Measurements from ENCODE around the gene ASAP2.

The ASAP2 gene

DNA sequence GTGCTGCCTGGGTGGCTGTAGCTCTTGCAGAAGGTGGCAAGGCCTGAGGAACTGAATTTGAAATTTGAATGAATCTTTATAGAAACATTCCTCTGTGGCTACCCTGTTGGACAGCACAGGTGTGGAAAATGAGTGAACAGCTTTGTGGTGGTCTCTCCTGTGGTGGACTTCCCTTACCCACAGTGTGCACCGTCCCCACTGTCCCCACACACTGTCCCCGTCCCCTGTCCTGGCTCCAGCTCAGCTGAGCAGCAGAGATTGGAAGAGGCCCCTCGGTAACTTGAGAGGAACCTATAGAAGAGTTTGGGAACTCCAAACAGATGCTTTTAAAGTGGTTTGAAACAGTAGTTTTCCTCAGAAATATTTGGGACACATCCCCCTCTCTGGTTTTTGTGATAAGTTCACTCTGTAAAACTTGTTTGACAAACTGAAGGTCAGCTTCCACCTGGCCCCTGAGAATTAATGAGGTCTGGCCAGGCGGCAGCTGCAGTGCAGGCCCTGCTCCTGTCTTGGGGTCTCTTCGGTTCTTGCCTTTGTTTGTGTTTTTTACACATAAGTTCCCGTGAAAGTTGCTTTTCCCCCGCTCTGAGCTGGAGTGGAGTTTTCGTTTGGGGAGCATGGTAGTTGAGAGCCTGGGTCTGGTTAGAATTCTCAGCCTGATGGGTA is 63.2 kb downstream of the ASAP2 start:
- Histone ChIP-seq H3K23ac (ENCODE audit: low read depth, low read length, poor library complexity) (no peak overlapping the region), H2BK5ac (ENCODE audit: low read length) (no peak overlapping the region), H4K91ac (ENCODE audit: low read depth, low read length, poor library complexity) (no peak overlapping the region), H3K36me3 (replicated peaks in 1 of 2; ENCODE audit: control insufficient read depth in 2 of 2, insufficient read depth in 2 of 2, low read length in 2 of 2) (peaks cover 2 to 3% of the 10 kb centered on the region in 2 donors), H3K79me1 (ENCODE audit: low read depth, low read length) (peaks cover 5% of the 10 kb centered on the region), H3K4me3 (ENCODE audit: low read length in 2 of 2) (no peak overlapping the region), H2BK15ac (ENCODE audit: low read length) (no peak overlapping the region), H2AFZ (ENCODE audit: low read length) (no peak overlapping the region), H3K4me1 (ENCODE audit: control insufficient read depth in 2 of 2, insufficient read depth in 1 of 2, low read depth in 1 of 2, low read length in 2 of 2) (peaks cover 13 to 14% of the 10 kb centered on the region in 2 donors), H2BK12ac (ENCODE audit: low read length) (no peak overlapping the region), H3K14ac (ENCODE audit: low read length) (no peak overlapping the region), H3K9ac (ENCODE audit: low read depth, low read length, poor library complexity) (no peak overlapping the region), H3K4ac (ENCODE audit: low read length) (no peak overlapping the region), H3K27ac (replicated peaks; ENCODE audit: low read length) (no peak overlapping the region), H3K27me3 (ENCODE audit: control insufficient read depth in 3 of 3, insufficient read depth in 3 of 3, low read depth in 1 of 3, low read length in 3 of 3) (no peaks in the 10 kb centered on the region), H2BK120ac (ENCODE audit: low read depth, low read length) (no peak overlapping the region), H2AK5ac (ENCODE audit: low read depth, low read length) (no peak overlapping the region), H3K18ac (ENCODE audit: low read length) (peak overlapping the region; percentile 86), H4K8ac (ENCODE audit: low read depth, low read length) (no peak overlapping the region), H3K4me2 (ENCODE audit: insufficient read depth, low read length, poor library complexity, severe bottlenecking) (no peak overlapping the region), H3K9me3 (replicated peaks in 1 of 2; ENCODE audit: control insufficient read depth in 2 of 2, insufficient read depth in 1 of 2, low read depth in 1 of 2, low read length in 2 of 2) (peaks cover 0 to 12% of the 10 kb centered on the region in 2 donors)
- WGBS, 2 donors (ENCODE audit: extremely low coverage in 2 of 2, insufficient read length in 2 of 2, insufficient replicate concordance in 1 of 2): no CpG with 5 or more reads among the region's 8 CpGs
- DNase-seq (ENCODE audit: low spot score): no peak

DNA sequence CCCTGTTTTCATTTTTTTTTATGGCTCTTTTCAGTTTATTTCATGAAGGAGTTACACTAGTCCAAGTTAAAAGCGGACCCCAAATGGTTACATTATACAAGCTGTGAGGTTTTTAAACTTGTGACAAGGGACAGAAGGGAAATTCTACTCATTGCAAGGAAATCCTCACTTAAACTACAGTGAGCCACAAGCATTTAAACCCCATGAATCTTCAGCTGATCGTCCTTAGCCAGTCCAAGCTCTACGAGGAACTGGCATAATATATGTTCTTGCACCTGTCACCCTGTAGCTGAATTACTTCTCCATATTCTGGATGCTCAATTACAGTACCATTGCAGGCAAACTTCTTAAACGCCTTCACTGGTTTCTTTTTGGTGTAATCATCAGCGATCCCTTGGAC is 64.5 kb downstream of the ASAP2 start:
- Histone ChIP-seq H3K27me3 (ENCODE audit: control insufficient read depth in 3 of 3, insufficient read depth in 3 of 3, low read depth in 1 of 3, low read length in 3 of 3) (no peaks in the 10 kb centered on the region), H4K8ac (ENCODE audit: low read depth, low read length) (no peak overlapping the region), H3K36me3 (replicated peaks in 1 of 2; ENCODE audit: control insufficient read depth in 2 of 2, insufficient read depth in 2 of 2, low read length in 2 of 2) (peaks cover 2 to 3% of the 10 kb centered on the region in 2 donors), H3K79me1 (ENCODE audit: low read depth, low read length) (peaks cover 9% of the 10 kb centered on the region), H3K4me2 (ENCODE audit: insufficient read depth, low read length, poor library complexity, severe bottlenecking) (no peak overlapping the region), H2AFZ (ENCODE audit: low read length) (no peak overlapping the region), H2AK5ac (ENCODE audit: low read depth, low read length) (no peak overlapping the region), H3K4me3 (ENCODE audit: low read length in 2 of 2) (no peak overlapping the region), H3K4me1 (ENCODE audit: control insufficient read depth in 2 of 2, insufficient read depth in 1 of 2, low read depth in 1 of 2, low read length in 2 of 2) (peaks cover 15 to 18% of the 10 kb centered on the region in 2 donors), H3K9ac (ENCODE audit: low read depth, low read length, poor library complexity) (no peak overlapping the region), H3K18ac (ENCODE audit: low read length) (no peak overlapping the region), H3K27ac (replicated peaks; ENCODE audit: low read length) (no peak overlapping the region), H2BK15ac (ENCODE audit: low read length) (no peak overlapping the region), H3K23ac (ENCODE audit: low read depth, low read length, poor library complexity) (no peak overlapping the region), H2BK120ac (ENCODE audit: low read depth, low read length) (no peak overlapping the region), H2BK5ac (ENCODE audit: low read length) (no peak overlapping the region), H3K9me3 (replicated peaks in 1 of 2; ENCODE audit: control insufficient read depth in 2 of 2, insufficient read depth in 1 of 2, low read depth in 1 of 2, low read length in 2 of 2) (peaks cover 0 to 12% of the 10 kb centered on the region in 2 donors), H4K91ac (ENCODE audit: low read depth, low read length, poor library complexity) (no peak overlapping the region), H3K4ac (ENCODE audit: low read length) (no peak overlapping the region), H2BK12ac (ENCODE audit: low read length) (no peak overlapping the region), H3K14ac (ENCODE audit: low read length) (no peak overlapping the region)
- DNase-seq (ENCODE audit: low spot score): no peak
- no CpG with 5 or more reads among the region's 5 CpGs for WGBS, 2 donors (ENCODE audit: extremely low coverage in 2 of 2, insufficient read length in 2 of 2, insufficient replicate concordance in 1 of 2)

DNA sequence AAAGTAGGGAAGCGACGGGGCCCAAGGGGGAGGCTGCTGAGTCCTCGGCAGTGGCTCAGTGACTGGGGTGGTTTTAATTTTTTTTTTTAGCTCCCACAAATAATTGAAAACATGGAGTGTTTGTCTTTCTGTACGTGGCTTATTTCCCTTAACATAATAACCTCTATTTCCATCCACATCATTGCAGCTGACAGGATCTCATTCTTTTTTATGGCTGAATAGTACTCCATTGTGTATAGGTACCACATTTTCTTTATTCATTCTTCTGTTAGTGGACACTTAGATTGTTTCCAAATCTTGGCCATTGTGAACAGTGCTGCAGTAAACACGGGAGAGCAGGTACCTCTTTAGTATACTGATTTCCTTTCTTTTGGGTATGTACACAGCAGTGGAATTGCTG is 65.1 kb downstream of the ASAP2 start:
- Histone ChIP-seq H3K23ac (ENCODE audit: low read depth, low read length, poor library complexity) (no peak overlapping the region), H2AFZ (ENCODE audit: low read length) (no peak overlapping the region), H3K14ac (ENCODE audit: low read length) (no peak overlapping the region), H3K4me3 (ENCODE audit: low read length in 2 of 2) (no peak overlapping the region), H2BK5ac (ENCODE audit: low read length) (no peak overlapping the region), H3K4ac (ENCODE audit: low read length) (no peak overlapping the region), H3K79me1 (ENCODE audit: low read depth, low read length) (peaks cover 9% of the 10 kb centered on the region), H4K8ac (ENCODE audit: low read depth, low read length) (no peak overlapping the region), H4K91ac (ENCODE audit: low read depth, low read length, poor library complexity) (no peak overlapping the region), H3K27ac (replicated peaks; ENCODE audit: low read length) (no peak overlapping the region), H2AK5ac (ENCODE audit: low read depth, low read length) (no peak overlapping the region), H3K27me3 (ENCODE audit: control insufficient read depth in 3 of 3, insufficient read depth in 3 of 3, low read depth in 1 of 3, low read length in 3 of 3) (no peaks in the 10 kb centered on the region), H3K36me3 (replicated peaks in 1 of 2; ENCODE audit: control insufficient read depth in 2 of 2, insufficient read depth in 2 of 2, low read length in 2 of 2) (peaks cover 0 to 2% of the 10 kb centered on the region in 2 donors), H3K9ac (ENCODE audit: low read depth, low read length, poor library complexity) (no peak overlapping the region), H3K18ac (ENCODE audit: low read length) (no peak overlapping the region), H3K4me2 (ENCODE audit: insufficient read depth, low read length, poor library complexity, severe bottlenecking) (no peak overlapping the region), H2BK120ac (ENCODE audit: low read depth, low read length) (no peak overlapping the region), H3K4me1 (ENCODE audit: control insufficient read depth in 2 of 2, insufficient read depth in 1 of 2, low read depth in 1 of 2, low read length in 2 of 2) (peaks cover 15 to 18% of the 10 kb centered on the region in 2 donors), H2BK15ac (ENCODE audit: low read length) (no peak overlapping the region), H2BK12ac (ENCODE audit: low read length) (no peak overlapping the region), H3K9me3 (replicated peaks in 1 of 2; ENCODE audit: control insufficient read depth in 2 of 2, insufficient read depth in 1 of 2, low read depth in 1 of 2, low read length in 2 of 2) (peaks cover 0 to 12% of the 10 kb centered on the region in 2 donors)
- WGBS, 2 donors (ENCODE audit: extremely low coverage in 2 of 2, insufficient read length in 2 of 2, insufficient replicate concordance in 1 of 2): no CpG with 5 or more reads among the region's 5 CpGs
- DNase-seq (ENCODE audit: low spot score): no peak

DNA sequence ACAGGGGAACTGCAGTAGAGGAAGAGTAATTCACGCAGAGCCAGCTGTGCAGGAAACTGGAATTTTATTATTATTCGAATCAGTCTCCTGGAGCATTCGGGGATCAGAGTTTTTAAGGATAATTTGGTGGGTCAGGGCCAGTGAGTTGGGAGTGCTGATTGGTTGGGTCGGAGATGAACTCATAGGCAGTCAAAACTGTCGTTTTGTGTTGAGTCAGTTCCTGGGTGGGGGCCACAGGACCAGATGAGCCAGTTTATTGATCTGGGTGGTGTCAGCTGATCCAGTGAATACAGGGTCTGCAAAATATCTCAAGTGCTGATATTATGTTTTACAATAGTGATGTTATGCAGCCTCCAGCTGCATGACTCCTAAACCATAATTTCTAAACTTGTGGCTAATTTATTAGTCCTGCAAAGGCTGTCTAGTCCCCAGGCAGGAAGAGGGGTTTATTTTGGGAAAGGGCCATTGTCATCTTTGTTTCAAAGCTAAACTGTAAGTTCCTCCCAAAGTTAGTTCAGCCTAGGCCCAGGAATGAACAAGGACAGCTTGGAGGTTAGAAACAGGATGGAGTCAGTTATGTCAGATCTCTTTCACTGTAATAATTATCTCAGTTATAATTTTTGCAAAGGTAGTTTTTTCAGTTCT is 67.0 kb downstream of the ASAP2 start:
- H4K8ac ChIP-seq (ENCODE audit: low read depth, low read length): no peak overlapping the region
- no peak overlapping the region for H3K27ac ChIP-seq (replicated peaks; ENCODE audit: low read length)
- H3K14ac ChIP-seq (ENCODE audit: low read length): no peak overlapping the region
- peaks cover 0 to 12% of the 10 kb centered on the region in 2 donors for H3K9me3 ChIP-seq (replicated peaks in 1 of 2; ENCODE audit: control insufficient read depth in 2 of 2, insufficient read depth in 1 of 2, low read depth in 1 of 2, low read length in 2 of 2)
- no peak overlapping the region for H2BK5ac ChIP-seq (ENCODE audit: low read length)
- H2BK12ac ChIP-seq (ENCODE audit: low read length): no peak overlapping the region
- H2AFZ ChIP-seq (ENCODE audit: low read length): no peak overlapping the region
- H3K4me1 ChIP-seq (ENCODE audit: control insufficient read depth in 2 of 2, insufficient read depth in 1 of 2, low read depth in 1 of 2, low read length in 2 of 2): peaks cover 13 to 15% of the 10 kb centered on the region in 2 donors
- H3K4ac ChIP-seq (ENCODE audit: low read length): no peak overlapping the region
- no peaks in the 10 kb centered on the region for H3K27me3 ChIP-seq (ENCODE audit: control insufficient read depth in 3 of 3, insufficient read depth in 3 of 3, low read depth in 1 of 3, low read length in 3 of 3)
- H2BK120ac ChIP-seq (ENCODE audit: low read depth, low read length): no peak overlapping the region
- H3K36me3 ChIP-seq (replicated peaks in 1 of 2; ENCODE audit: control insufficient read depth in 2 of 2, insufficient read depth in 2 of 2, low read length in 2 of 2): peaks cover 0 to 2% of the 10 kb centered on the region in 2 donors
- H4K91ac ChIP-seq (ENCODE audit: low read depth, low read length, poor library complexity): no peak overlapping the region
- no peak overlapping the region for H2AK5ac ChIP-seq (ENCODE audit: low read depth, low read length)
- H3K4me2 ChIP-seq (ENCODE audit: insufficient read depth, low read length, poor library complexity, severe bottlenecking): no peak overlapping the region
- H3K18ac ChIP-seq (ENCODE audit: low read length): no peak overlapping the region
- no CpG with 5 or more reads among the region's 5 CpGs for WGBS, 2 donors (ENCODE audit: extremely low coverage in 2 of 2, insufficient read length in 2 of 2, insufficient replicate concordance in 1 of 2)
- no peak overlapping the region for H3K4me3 ChIP-seq (ENCODE audit: low read length in 2 of 2)
- no peak overlapping the region for H3K23ac ChIP-seq (ENCODE audit: low read depth, low read length, poor library complexity)
- peaks cover 11% of the 10 kb centered on the region for H3K79me1 ChIP-seq (ENCODE audit: low read depth, low read length)
- no peak for DNase-seq (ENCODE audit: low spot score)
- no peak overlapping the region for H2BK15ac ChIP-seq (ENCODE audit: low read length)
- H3K9ac ChIP-seq (ENCODE audit: low read depth, low read length, poor library complexity): no peak overlapping the region
